EH (cell line): ENCODE measurements around the gene RAB40C.

Experiments used
- DNase-seq: peaks from one replicate; pipeline ENCODE4 v3.0.0-alpha.2; 2015; ENCODE audit warnings: low read depth

RAB40C gene

GRCh38 chr16:559021-559380 is 30.9 kb upstream of the RAB40C start:
- DNase-seq, result no peak

GRCh38 chr16:559411-560203 is 30.3 kb upstream of the RAB40C start:
- DNase-seq, result no peak

GRCh38 chr16:560204-560700 is 29.6 kb upstream of the RAB40C start, which contains the start of gene PRR35:
PRR35 (plus strand) TSS chr16:560394; CDS start chr16:563295, 2,901 bp downstream.
- DNase-seq, result no peak

GRCh38 chr16:560701-561412 is 29.0 kb upstream of the RAB40C start:
- DNase-seq, result no peak

GRCh38 chr16:561413-561794 is 28.5 kb upstream of the RAB40C start:
- DNase-seq, result no peak

- DNase-seq, result no peak
These were observed 27.6 kb upstream of the RAB40C start for GRCh38 chr16:561957-562938.

GRCh38 chr16:563072-563644 is 26.7 kb upstream of the RAB40C start:
- no peak for DNase-seq

GRCh38 chr16:564690-565418 is 25.0 kb upstream of the RAB40C start:
- no peak for DNase-seq

- peak; percentile 32 for DNase-seq
These were observed 24.2 kb upstream of the RAB40C start for GRCh38 chr16:565419-566330.

- DNase-seq, result peak; percentile 61
These were observed 23.1 kb upstream of the RAB40C start, which contains the start of gene NHLRC4 for GRCh38 chr16:566475-567372. NHLRC4 (plus strand) TSS chr16:567005; CDS start chr16:568048, 1,043 bp downstream.

GRCh38 chr16:567373-568256 is 22.3 kb upstream of the RAB40C start:
- DNase-seq, result no peak

- no peak for DNase-seq
These were observed 21.2 kb upstream of the RAB40C start for GRCh38 chr16:568401-569258.

GRCh38 chr16:569445-570254 is 20.2 kb upstream of the RAB40C start, which contains the start of gene PIGQ:
PIGQ (plus strand) TSS chr16:569968; CDS start chr16:574075, 4,107 bp downstream.
- DNase-seq, result peak; percentile 72

- no peak for DNase-seq
These were observed 16.8 kb upstream of the RAB40C start for GRCh38 chr16:572865-573650.
